ENCODE data around the gene KCNG2.

GRCh38 chr18:79914614-79915160 is 116.9 kb downstream of the KCNG2 start:
- TF ChIP-seq EP300 (IDR thresholded peaks at IDR 0.05; ENCODE audit: low read length) (no peak), NRF1 (conservative IDR thresholded peaks at IDR 0.05 in 1 of 2, IDR thresholded peaks at IDR 0.05 in 1 of 2) (no peak), CTCF (IDR thresholded peaks at IDR 0.05 in 2 of 3, conservative IDR thresholded peaks at IDR 0.05 in 1 of 3; ENCODE audit: insufficient read depth in 2 of 3, low read depth in 1 of 3, low read length in 3 of 3) (no peak), FOXK1 (CRISPR knock-in tag; IDR thresholded peaks at IDR 0.05; ENCODE audit: borderline replicate concordance) (no peak), TAF9B (IDR thresholded peaks at IDR 0.05; ENCODE audit: partially characterized antibody) (no peak), ZFP36 (IDR thresholded peaks at IDR 0.05; ENCODE audit: low read depth, low read length, partially characterized antibody) (no peak)

All from K562 (cell line).